Esophagus squamous epithelium (tissue), 4 donors: ENCODE data around the gene AMH.

Experiments used
- POLR2A ChIP-seq, 4 donors: fragments of 450-650 bp; IDR thresholded peaks; one replicate each; pipeline ENCODE4 v1.6.1; 2017; ENCODE audit warnings: antibody characterized with exemption in 4 of 4, mild to moderate bottlenecking in 4 of 4, moderate library complexity in 3 of 4
- TF ChIP-seq, protein P1 (sequence below), 6 experiments: fragments of 450-650 bp in 4 of 6; fragments of 200-600 bp in 2 of 6; sonication (generic) in 2 of 6; IDR thresholded peaks; one replicate each; pipeline ENCODE4 v1.5.1; 2016 to 2019; ENCODE audit warnings: antibody characterized with exemption in 6 of 6, mild to moderate bottlenecking in 4 of 6, moderate library complexity in 4 of 6

DNA sequence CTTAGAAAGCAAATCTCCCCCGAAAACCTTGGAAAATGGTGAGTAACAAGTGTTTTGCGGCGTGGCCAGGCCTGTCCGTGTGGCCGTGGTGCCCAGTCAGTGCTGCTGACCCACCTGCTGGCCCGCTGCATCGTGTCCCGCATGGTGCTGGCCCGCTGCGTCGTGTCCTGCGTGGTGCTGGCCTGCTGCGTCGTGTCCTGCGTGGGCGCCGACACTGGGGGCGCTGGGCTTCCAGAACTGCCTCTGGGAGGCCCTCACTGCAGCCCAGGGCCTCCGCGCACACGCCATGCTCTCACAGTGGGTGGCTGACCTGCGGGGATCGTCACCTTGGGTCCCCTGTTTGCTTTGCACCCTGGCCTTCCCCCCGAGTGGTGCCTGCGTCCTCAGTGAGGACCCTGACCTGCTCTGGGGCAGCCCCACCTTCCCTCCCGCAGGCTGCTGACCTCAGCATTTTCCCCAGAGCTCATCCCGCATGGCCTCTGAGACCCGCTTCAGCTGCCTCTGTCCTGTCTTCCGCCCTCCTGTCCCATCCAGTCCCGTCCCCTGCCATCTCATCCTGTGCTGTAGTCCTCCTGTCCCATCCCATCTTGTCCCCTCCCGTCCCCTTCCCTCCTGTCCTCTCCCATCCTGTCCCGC lies 23.6 kb upstream of the AMH start:
- TF ChIP-seq, protein P1, sequence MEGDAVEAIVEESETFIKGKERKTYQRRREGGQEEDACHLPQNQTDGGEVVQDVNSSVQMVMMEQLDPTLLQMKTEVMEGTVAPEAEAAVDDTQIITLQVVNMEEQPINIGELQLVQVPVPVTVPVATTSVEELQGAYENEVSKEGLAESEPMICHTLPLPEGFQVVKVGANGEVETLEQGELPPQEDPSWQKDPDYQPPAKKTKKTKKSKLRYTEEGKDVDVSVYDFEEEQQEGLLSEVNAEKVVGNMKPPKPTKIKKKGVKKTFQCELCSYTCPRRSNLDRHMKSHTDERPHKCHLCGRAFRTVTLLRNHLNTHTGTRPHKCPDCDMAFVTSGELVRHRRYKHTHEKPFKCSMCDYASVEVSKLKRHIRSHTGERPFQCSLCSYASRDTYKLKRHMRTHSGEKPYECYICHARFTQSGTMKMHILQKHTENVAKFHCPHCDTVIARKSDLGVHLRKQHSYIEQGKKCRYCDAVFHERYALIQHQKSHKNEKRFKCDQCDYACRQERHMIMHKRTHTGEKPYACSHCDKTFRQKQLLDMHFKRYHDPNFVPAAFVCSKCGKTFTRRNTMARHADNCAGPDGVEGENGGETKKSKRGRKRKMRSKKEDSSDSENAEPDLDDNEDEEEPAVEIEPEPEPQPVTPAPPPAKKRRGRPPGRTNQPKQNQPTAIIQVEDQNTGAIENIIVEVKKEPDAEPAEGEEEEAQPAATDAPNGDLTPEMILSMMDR (IDR thresholded peaks at IDR 0.05) = no peak
- TF ChIP-seq POLR2A (IDR thresholded peaks at IDR 0.05) = no peak
